ENCODE data around the gene ADGRL3.

The ADGRL3 gene

GRCh38 chr4:61583696-61584095, 383.6 kb downstream of the ADGRL3 start:
- no peak for DNase-seq (ENCODE audit: low spot score)
- H3K27ac ChIP-seq (ENCODE audit: poor library complexity, severe bottlenecking): no peak overlapping the region
- ATAC-seq (ENCODE audit: low read depth): peak; percentile 99
- TF ChIP-seq, protein P1, sequence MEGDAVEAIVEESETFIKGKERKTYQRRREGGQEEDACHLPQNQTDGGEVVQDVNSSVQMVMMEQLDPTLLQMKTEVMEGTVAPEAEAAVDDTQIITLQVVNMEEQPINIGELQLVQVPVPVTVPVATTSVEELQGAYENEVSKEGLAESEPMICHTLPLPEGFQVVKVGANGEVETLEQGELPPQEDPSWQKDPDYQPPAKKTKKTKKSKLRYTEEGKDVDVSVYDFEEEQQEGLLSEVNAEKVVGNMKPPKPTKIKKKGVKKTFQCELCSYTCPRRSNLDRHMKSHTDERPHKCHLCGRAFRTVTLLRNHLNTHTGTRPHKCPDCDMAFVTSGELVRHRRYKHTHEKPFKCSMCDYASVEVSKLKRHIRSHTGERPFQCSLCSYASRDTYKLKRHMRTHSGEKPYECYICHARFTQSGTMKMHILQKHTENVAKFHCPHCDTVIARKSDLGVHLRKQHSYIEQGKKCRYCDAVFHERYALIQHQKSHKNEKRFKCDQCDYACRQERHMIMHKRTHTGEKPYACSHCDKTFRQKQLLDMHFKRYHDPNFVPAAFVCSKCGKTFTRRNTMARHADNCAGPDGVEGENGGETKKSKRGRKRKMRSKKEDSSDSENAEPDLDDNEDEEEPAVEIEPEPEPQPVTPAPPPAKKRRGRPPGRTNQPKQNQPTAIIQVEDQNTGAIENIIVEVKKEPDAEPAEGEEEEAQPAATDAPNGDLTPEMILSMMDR (IDR thresholded peaks at IDR 0.05; ENCODE audit: poor library complexity, severe bottlenecking): no peak
- no peaks in the 10 kb centered on the region for H3K27me3 ChIP-seq (ENCODE audit: insufficient read depth, poor library complexity, severe bottlenecking)
- H3K4me3 ChIP-seq (ENCODE audit: severe bottlenecking): no peak overlapping the region
- no peaks in the 10 kb centered on the region for H3K9me3 ChIP-seq (ENCODE audit: severe bottlenecking)
- H3K36me3 ChIP-seq (ENCODE audit: low read depth): no peaks in the 10 kb centered on the region
- peaks cover 6% of the 10 kb centered on the region for H3K4me1 ChIP-seq (ENCODE audit: insufficient read depth, poor library complexity, severe bottlenecking)

DNA sequence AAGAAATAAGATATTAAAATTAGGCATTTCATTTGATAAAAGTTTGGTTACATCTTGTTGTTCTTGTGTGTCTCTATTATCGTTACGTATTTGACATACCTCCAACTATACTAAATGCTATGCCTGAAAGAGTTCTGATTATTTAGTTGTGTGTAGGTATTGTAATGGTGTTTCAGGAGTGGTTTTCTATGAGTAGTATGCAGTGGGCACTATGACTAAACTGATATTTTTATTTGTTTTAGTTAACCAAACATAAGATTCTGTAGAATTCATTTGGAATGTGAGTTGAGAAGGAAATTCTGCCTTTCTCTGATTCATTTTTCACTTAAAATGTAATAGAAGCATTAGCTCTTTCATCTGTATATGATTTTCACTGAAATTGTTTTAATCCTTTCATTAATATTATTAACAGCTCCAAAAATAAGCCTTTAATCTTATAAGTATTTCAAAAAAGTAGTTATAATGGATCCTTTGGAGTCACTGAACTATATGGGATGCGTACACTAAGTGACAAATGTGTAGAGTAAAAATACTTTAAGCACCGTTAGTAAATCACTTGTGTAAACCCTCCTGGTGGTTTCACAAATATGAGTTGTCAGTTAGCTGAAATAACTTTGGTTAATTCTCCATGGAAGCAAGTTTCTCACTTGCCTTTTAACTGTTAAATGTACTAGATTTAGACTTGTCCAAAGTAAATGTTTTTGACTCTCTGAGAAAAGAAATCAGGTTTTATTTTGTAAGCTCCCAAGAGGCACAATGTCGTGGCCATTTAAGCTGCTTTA, 388.7 kb downstream of the ADGRL3 start:
- Histone ChIP-seq H3K4me3 (ENCODE audit: severe bottlenecking) (no peak overlapping the region), H3K27me3 (ENCODE audit: insufficient read depth, poor library complexity, severe bottlenecking) (no peaks in the 10 kb centered on the region), H3K27ac (ENCODE audit: poor library complexity, severe bottlenecking) (no peak overlapping the region), H3K36me3 (ENCODE audit: low read depth) (no peaks in the 10 kb centered on the region), H3K4me1 (ENCODE audit: insufficient read depth, poor library complexity, severe bottlenecking) (peaks cover 2% of the 10 kb centered on the region), H3K9me3 (ENCODE audit: severe bottlenecking) (no peaks in the 10 kb centered on the region)
- DNase-seq (ENCODE audit: low spot score): no peak
- TF ChIP-seq, protein P1 (IDR thresholded peaks at IDR 0.05; ENCODE audit: poor library complexity, severe bottlenecking): no peak
- no peak for ATAC-seq (ENCODE audit: low read depth)

GRCh38 chr4:61590881-61591280, 390.8 kb downstream of the ADGRL3 start:
- Histone ChIP-seq H3K4me1 (ENCODE audit: insufficient read depth, poor library complexity, severe bottlenecking) (no peaks in the 10 kb centered on the region), H3K36me3 (ENCODE audit: low read depth) (no peaks in the 10 kb centered on the region), H3K9me3 (ENCODE audit: severe bottlenecking) (no peaks in the 10 kb centered on the region), H3K27me3 (ENCODE audit: insufficient read depth, poor library complexity, severe bottlenecking) (no peaks in the 10 kb centered on the region), H3K4me3 (ENCODE audit: severe bottlenecking) (no peak overlapping the region), H3K27ac (ENCODE audit: poor library complexity, severe bottlenecking) (no peak overlapping the region)
- ATAC-seq (ENCODE audit: low read depth): no peak
- TF ChIP-seq, protein P1 (IDR thresholded peaks at IDR 0.05; ENCODE audit: poor library complexity, severe bottlenecking): peak; percentile 15
- no peak for DNase-seq (ENCODE audit: low spot score)

- Histone ChIP-seq H3K36me3 (ENCODE audit: low read depth) (no peaks in the 10 kb centered on the region), H3K4me3 (ENCODE audit: severe bottlenecking) (no peak overlapping the region), H3K27ac (ENCODE audit: poor library complexity, severe bottlenecking) (no peak overlapping the region), H3K9me3 (ENCODE audit: severe bottlenecking) (no peaks in the 10 kb centered on the region), H3K4me1 (ENCODE audit: insufficient read depth, poor library complexity, severe bottlenecking) (no peaks in the 10 kb centered on the region), H3K27me3 (ENCODE audit: insufficient read depth, poor library complexity, severe bottlenecking) (no peaks in the 10 kb centered on the region)
- DNase-seq (ENCODE audit: low spot score) (no peak), ATAC-seq (ENCODE audit: low read depth) (no peak)
- TF ChIP-seq, protein P1 (IDR thresholded peaks at IDR 0.05; ENCODE audit: poor library complexity, severe bottlenecking): no peak
Observed at GRCh38 chr4:61596606-61597340, 396.6 kb downstream of the ADGRL3 start.

All from RWPE2 (cell line).